Trophoblast cell (in vitro differentiated cells and primary cell): ENCODE results near the gene IL1RAPL2.

Experiments
- DNase-seq, 2 donors: peaks; one replicate each; pipeline ENCODE4 v3.0.0-alpha.2; 2016
- H2AFZ ChIP-seq: 2 replicates; pipeline ENCODE4 v1.6.1; 2013; ENCODE audit warnings: low read length, moderate library complexity, mild to moderate bottlenecking; ENCODE audit not compliant: insufficient read depth, poor library complexity
- H2AK5ac ChIP-seq: 2 replicates; pipeline ENCODE4 v1.6.1; 2013; ENCODE audit warnings: mild to moderate bottlenecking, low read length
- H2BK120ac ChIP-seq: 2 replicates; pipeline ENCODE4 v1.6.1; 2013; ENCODE audit warnings: low read length, mild to moderate bottlenecking, moderate library complexity; ENCODE audit not compliant: insufficient read depth, poor library complexity
- H2BK12ac ChIP-seq: 2 replicates; pipeline ENCODE4 v1.6.1; 2013; ENCODE audit warnings: mild to moderate bottlenecking, low read length, moderate library complexity
- H2BK5ac ChIP-seq: 2 replicates; pipeline ENCODE4 v1.6.1; 2013; ENCODE audit warnings: low read length, low read depth, moderate library complexity, mild to moderate bottlenecking; ENCODE audit not compliant: poor library complexity
- H3K14ac ChIP-seq: 2 replicates; pipeline ENCODE4 v1.6.1; 2013; ENCODE audit warnings: mild to moderate bottlenecking, low read length
- H3K18ac ChIP-seq: 2 replicates; pipeline ENCODE4 v1.6.1; 2013; ENCODE audit warnings: mild to moderate bottlenecking, low read length
- H3K23ac ChIP-seq: 2 replicates; pipeline ENCODE4 v1.6.1; 2013; ENCODE audit warnings: low read length
- H3K27ac ChIP-seq: 2 replicates; pipeline ENCODE4 v1.5.1; 2013; ENCODE audit warnings: low read depth, mild to moderate bottlenecking, inconsistent platforms, low read length, moderate library complexity
- H3K27me3 ChIP-seq: 2 replicates; pipeline ENCODE4 v1.6.1; 2013; ENCODE audit warnings: inconsistent platforms, mild to moderate bottlenecking, low read length, moderate library complexity; ENCODE audit not compliant: insufficient read depth
- H3K36me3 ChIP-seq, 2 experiments: 1 replicate in 1 of 2; 2 replicates in 1 of 2; pipeline ENCODE4 v1.6.1; 2013; ENCODE audit warnings: low read length in 2 of 2, mild to moderate bottlenecking in 2 of 2, moderate library complexity in 1 of 2; ENCODE audit not compliant: insufficient read depth in 2 of 2, control insufficient read depth in 1 of 2
- H3K4ac ChIP-seq: 2 replicates; pipeline ENCODE4 v1.6.1; 2013; ENCODE audit warnings: low read depth, mild to moderate bottlenecking, low read length, moderate library complexity
- H3K4me1 ChIP-seq, 2 experiments: 1 replicate in 1 of 2; 2 replicates in 1 of 2; pipeline ENCODE4 v1.6.1; 2013; ENCODE audit warnings: low read length in 2 of 2, mild to moderate bottlenecking in 2 of 2, moderate library complexity in 1 of 2; ENCODE audit not compliant: insufficient read depth in 2 of 2, control insufficient read depth in 1 of 2
- H3K4me2 ChIP-seq: 2 replicates; pipeline ENCODE4 v1.6.1; 2013; ENCODE audit warnings: inconsistent platforms, mild to moderate bottlenecking, low read length, moderate library complexity
- H3K4me3 ChIP-seq: 2 replicates; pipeline ENCODE4 v1.5.1; 2013; ENCODE audit warnings: mild to moderate bottlenecking, low read depth, low read length, inconsistent platforms
- H3K79me1 ChIP-seq: one replicate; pipeline ENCODE4 v1.6.1; 2013; ENCODE audit warnings: low read length
- H3K79me2 ChIP-seq: 2 replicates; pipeline ENCODE4 v1.6.1; 2013; ENCODE audit warnings: low read length, mild to moderate bottlenecking; ENCODE audit not compliant: control insufficient read depth, insufficient read depth, poor library complexity
- H3K9ac ChIP-seq: 2 replicates; pipeline ENCODE4 v1.6.1; 2013; ENCODE audit warnings: mild to moderate bottlenecking, low read length
- H3K9me3 ChIP-seq: 2 replicates; pipeline ENCODE4 v1.6.1; 2013; ENCODE audit warnings: low read depth, mild to moderate bottlenecking, control low read depth, inconsistent platforms, low read length; ENCODE audit not compliant: insufficient read depth
- H4K12ac ChIP-seq: 2 replicates; pipeline ENCODE4 v1.6.1; 2013; ENCODE audit warnings: low read depth, mild to moderate bottlenecking, low read length, moderate library complexity
- H4K8ac ChIP-seq: 2 replicates; pipeline ENCODE4 v1.6.1; 2013; ENCODE audit warnings: low read depth, mild to moderate bottlenecking, low read length, moderate library complexity
- H4K91ac ChIP-seq: one replicate; pipeline ENCODE4 v1.6.1; 2013; ENCODE audit warnings: low read depth, mild to moderate bottlenecking, low read length, moderate library complexity
- WGBS: extraction: QIAGEN DNeasy Blood & Tissue Kit; methylation state at CpG from one replicate; pipeline ENCODE4 v1.1.7; 2013; ENCODE audit warnings: missing lambda C conversion rate; ENCODE audit not compliant: insufficient read length, insufficient coverage; ENCODE audit errors: extremely low coverage; 5-methylcytosine and 5-hydroxymethylcytosine counted together

Gene IL1RAPL2

GRCh38 chrX:105328773-105329172 lies 762.8 kb downstream of the IL1RAPL2 start:
- no peak overlapping the region for H4K12ac ChIP-seq
- no peak overlapping the region for H2BK12ac ChIP-seq
- H3K4ac ChIP-seq: no peak overlapping the region
- H3K4me2 ChIP-seq: no peak overlapping the region
- no peak overlapping the region for H3K18ac ChIP-seq
- no peak overlapping the region for H2BK5ac ChIP-seq
- no peaks in the 10 kb centered on the region for H3K79me1 ChIP-seq
- peak in 1 of 2 donors; percentile 58 for DNase-seq
- no peaks in the 10 kb centered on the region for H3K9me3 ChIP-seq
- H3K4me3 ChIP-seq: no peak overlapping the region
- no peak overlapping the region for H3K27ac ChIP-seq
- no peak overlapping the region for H2BK120ac ChIP-seq
- H3K27me3 ChIP-seq: no peaks in the 10 kb centered on the region
- no peak overlapping the region for H4K91ac ChIP-seq
- H3K36me3 ChIP-seq: no peaks in the 10 kb centered on the region
- no peak overlapping the region for H3K14ac ChIP-seq
- no peak overlapping the region for H3K9ac ChIP-seq
- no peak overlapping the region for H4K8ac ChIP-seq
- no peak overlapping the region for H3K23ac ChIP-seq
- H3K79me2 ChIP-seq: no peaks in the 10 kb centered on the region
- no peak overlapping the region for H2AK5ac ChIP-seq
- no peak overlapping the region for H2AFZ ChIP-seq
- H3K4me1 ChIP-seq: no peaks in the 10 kb centered on the region

- Histone ChIP-seq H3K4me3 (no peak overlapping the region), H4K8ac (no peak overlapping the region), H3K18ac (no peak overlapping the region), H3K9me3 (no peaks in the 10 kb centered on the region), H4K12ac (no peak overlapping the region), H2BK12ac (no peak overlapping the region), H2AK5ac (no peak overlapping the region), H3K27me3 (no peaks in the 10 kb centered on the region), H3K4me2 (no peak overlapping the region), H2BK120ac (no peak overlapping the region), H3K23ac (no peak overlapping the region), H3K9ac (no peak overlapping the region), H3K14ac (no peak overlapping the region), H2BK5ac (no peak overlapping the region), H3K4me1 (no peaks in the 10 kb centered on the region), H2AFZ (no peak overlapping the region), H3K36me3 (no peaks in the 10 kb centered on the region), H3K27ac (no peak overlapping the region), H4K91ac (no peak overlapping the region), H3K79me1 (no peaks in the 10 kb centered on the region), H3K4ac (no peak overlapping the region), H3K79me2 (no peaks in the 10 kb centered on the region)
- WGBS: no CpG with 5 or more reads among the region's 1 CpG
- DNase-seq: peak in 1 of 2 donors; percentile 42
These were observed 765.2 kb downstream of the IL1RAPL2 start for GRCh38 chrX:105331244-105331643.

GRCh38 chrX:105347373-105347772 lies 781.4 kb downstream of the IL1RAPL2 start:
- H3K14ac ChIP-seq: no peak overlapping the region
- H3K27me3 ChIP-seq: no peaks in the 10 kb centered on the region
- no peak overlapping the region for H3K18ac ChIP-seq
- no CpG with 5 or more reads among the region's 3 CpGs for WGBS
- H3K4me3 ChIP-seq: no peak overlapping the region
- H2AFZ ChIP-seq: no peak overlapping the region
- no peak overlapping the region for H2BK12ac ChIP-seq
- no peak overlapping the region for H2AK5ac ChIP-seq
- H3K4me2 ChIP-seq: no peak overlapping the region
- H3K27ac ChIP-seq: no peak overlapping the region
- no peak overlapping the region for H2BK5ac ChIP-seq
- no peak overlapping the region for H4K8ac ChIP-seq
- no peaks in the 10 kb centered on the region for H3K79me2 ChIP-seq
- no peaks in the 10 kb centered on the region for H3K79me1 ChIP-seq
- no peak overlapping the region for H3K9ac ChIP-seq
- no peak for DNase-seq
- no peaks in the 10 kb centered on the region for H3K4me1 ChIP-seq
- no peaks in the 10 kb centered on the region for H3K9me3 ChIP-seq
- H2BK120ac ChIP-seq: no peak overlapping the region
- no peaks in the 10 kb centered on the region for H3K36me3 ChIP-seq
- H4K12ac ChIP-seq: no peak overlapping the region
- H3K23ac ChIP-seq: no peak overlapping the region
- no peak overlapping the region for H4K91ac ChIP-seq
- no peak overlapping the region for H3K4ac ChIP-seq

- Histone ChIP-seq H3K18ac (no peak overlapping the region), H4K8ac (no peak overlapping the region), H3K27ac (no peak overlapping the region), H3K14ac (no peak overlapping the region), H3K79me2 (no peaks in the 10 kb centered on the region), H2BK12ac (no peak overlapping the region), H2AFZ (no peak overlapping the region), H4K12ac (no peak overlapping the region), H3K9me3 (no peaks in the 10 kb centered on the region), H3K4ac (no peak overlapping the region), H3K23ac (no peak overlapping the region), H2BK5ac (no peak overlapping the region), H3K27me3 (no peaks in the 10 kb centered on the region), H2AK5ac (no peak overlapping the region), H4K91ac (no peak overlapping the region), H3K36me3 (no peaks in the 10 kb centered on the region), H2BK120ac (no peak overlapping the region), H3K4me1 (no peaks in the 10 kb centered on the region), H3K9ac (no peak overlapping the region), H3K4me2 (no peak overlapping the region), H3K79me1 (no peaks in the 10 kb centered on the region), H3K4me3 (no peak overlapping the region)
- DNase-seq: no peak
These were observed 783.5 kb downstream of the IL1RAPL2 start for GRCh38 chrX:105349476-105349875.

GRCh38 chrX:105375816-105376215 lies 809.8 kb downstream of the IL1RAPL2 start:
- H3K4me2 ChIP-seq: no peak overlapping the region
- WGBS: no CpG with 5 or more reads among the region's 2 CpGs
- no peak overlapping the region for H2BK12ac ChIP-seq

More at GRCh38 chrX:105375816-105376215, 809.8 kb downstream of the IL1RAPL2 start:
- Histone ChIP-seq H3K27ac (no peak overlapping the region), H4K8ac (no peak overlapping the region), H3K14ac (no peak overlapping the region), H3K79me1 (no peaks in the 10 kb centered on the region), H3K9me3 (no peaks in the 10 kb centered on the region), H4K12ac (no peak overlapping the region), H3K36me3 (no peaks in the 10 kb centered on the region), H2BK120ac (no peak overlapping the region), H3K4me3 (no peak overlapping the region), H3K23ac (no peak overlapping the region), H3K79me2 (no peaks in the 10 kb centered on the region), H3K9ac (no peak overlapping the region), H2AK5ac (no peak overlapping the region), H3K4me1 (no peaks in the 10 kb centered on the region), H3K4ac (no peak overlapping the region), H2AFZ (no peak overlapping the region), H3K27me3 (no peaks in the 10 kb centered on the region), H2BK5ac (no peak overlapping the region), H3K18ac (no peak overlapping the region), H4K91ac (no peak overlapping the region)
- no peak for DNase-seq
